ENCODE measurements around the gene HNRNPL.
"Not testable (repeated sequence)": the region's sequence is repeated elsewhere in the genome, so short reads cannot be mapped to it uniquely, and the experiment has no call there.

HNRNPL gene

GRCh38 chr19:38861368-38861767 lies 11.6 kb upstream of the HNRNPL start:
- TF ChIP-seq EZH2 (IDR thresholded peaks at IDR 0.05; ENCODE audit: borderline replicate concordance, low read depth, low read length, severe bottlenecking) (no peak), CTCF (IDR thresholded peaks at IDR 0.05; ENCODE audit: borderline replicate concordance, extremely low read depth, low read length, poor library complexity, severe bottlenecking) (no peak)
- DNase-seq, result no peak

DNA sequence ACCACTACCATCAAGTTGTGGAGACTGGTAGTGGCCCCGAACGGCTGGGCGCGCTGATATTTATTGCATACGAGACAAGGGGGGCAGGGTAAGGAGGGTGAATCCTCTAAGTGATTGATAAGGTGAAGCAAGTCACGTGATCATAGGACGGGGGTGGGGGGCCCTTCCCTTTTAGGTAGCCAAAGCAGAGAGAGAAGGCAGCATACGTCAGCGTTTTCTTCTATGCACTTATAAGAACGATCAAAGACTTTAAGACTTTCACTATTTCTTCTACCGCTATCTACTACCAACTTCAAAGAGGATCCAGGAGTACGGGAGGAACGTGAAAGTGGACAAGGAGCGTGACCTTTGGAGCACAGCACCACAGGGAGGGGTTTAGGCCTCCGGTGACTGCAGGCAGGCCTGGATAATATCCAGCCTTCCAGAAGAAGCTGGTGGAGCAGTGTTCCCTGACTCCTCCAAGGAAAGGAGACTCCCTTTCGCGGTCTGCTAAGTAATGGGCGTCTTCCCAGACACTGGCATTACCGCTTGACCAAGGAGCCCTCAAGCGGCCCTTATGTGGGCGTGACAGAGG lies 9.9 kb upstream of the HNRNPL start:
- ATAC-seq (ENCODE audit: insufficient read depth, low read depth); H3K4me1 ChIP-seq (ENCODE audit: insufficient read depth, low read length); H3K36me3 ChIP-seq (ENCODE audit: insufficient read depth, low read length); H3K9me3 ChIP-seq (ENCODE audit: insufficient read depth, low read length, severe bottlenecking); H3K79me2 ChIP-seq (ENCODE audit: insufficient read depth, low read length); H3K4me3 ChIP-seq (ENCODE audit: low read depth in 1 of 2, low read length in 2 of 2); DNase-seq; H3K9ac ChIP-seq (ENCODE audit: low read depth, low read length); H4K20me1 ChIP-seq (ENCODE audit: insufficient read depth, low read length); H2AFZ ChIP-seq (ENCODE audit: low read depth, low read length); H3K27ac ChIP-seq (ENCODE audit: low read length); H3K27me3 ChIP-seq (ENCODE audit: insufficient read depth, low read length, poor library complexity); H3K4me2 ChIP-seq (ENCODE audit: insufficient read depth, low read length): not testable (repeated sequence)

More at GRCh38 chr19:38861368-38861767, 11.6 kb upstream of the HNRNPL start:
- Histone ChIP-seq H3K36me3 (ENCODE audit: insufficient read depth, low read length) (no peaks in the 10 kb centered on the region), H3K79me2 (ENCODE audit: insufficient read depth, low read length) (no peaks in the 10 kb centered on the region), H3K9me3 (ENCODE audit: insufficient read depth, low read length, severe bottlenecking) (no peaks in the 10 kb centered on the region), H3K4me3 (ENCODE audit: low read depth in 1 of 2, low read length in 2 of 2) (no peak overlapping the region), H3K27ac (ENCODE audit: low read length) (no peak overlapping the region), H3K9ac (ENCODE audit: low read depth, low read length) (no peak overlapping the region), H2AFZ (ENCODE audit: low read depth, low read length) (no peak overlapping the region), H3K27me3 (ENCODE audit: insufficient read depth, low read length, poor library complexity) (no peaks in the 10 kb centered on the region), H3K4me2 (ENCODE audit: insufficient read depth, low read length) (no peak overlapping the region), H3K4me1 (ENCODE audit: insufficient read depth, low read length) (no peaks in the 10 kb centered on the region), H4K20me1 (ENCODE audit: insufficient read depth, low read length) (no peaks in the 10 kb centered on the region)
- no peak for ATAC-seq (ENCODE audit: insufficient read depth, low read depth)

- Histone ChIP-seq H4K20me1 (ENCODE audit: insufficient read depth, low read length) (no peaks in the 10 kb centered on the region), H3K4me2 (ENCODE audit: insufficient read depth, low read length) (no peak overlapping the region), H3K9ac (ENCODE audit: low read depth, low read length) (no peak overlapping the region), H3K4me1 (ENCODE audit: insufficient read depth, low read length) (peaks cover 9% of the 10 kb centered on the region), H3K27ac (ENCODE audit: low read length) (no peak overlapping the region), H3K79me2 (ENCODE audit: insufficient read depth, low read length) (no peaks in the 10 kb centered on the region; the same call in 1 of the 2 replicates), H3K9me3 (ENCODE audit: insufficient read depth, low read length, severe bottlenecking) (no peaks in the 10 kb centered on the region), H3K4me3 (ENCODE audit: low read depth in 1 of 2, low read length in 2 of 2) (no peak overlapping the region), H2AFZ (ENCODE audit: low read depth, low read length) (no peak overlapping the region), H3K36me3 (ENCODE audit: insufficient read depth, low read length) (no peaks in the 10 kb centered on the region), H3K27me3 (ENCODE audit: insufficient read depth, low read length, poor library complexity) (no peaks in the 10 kb centered on the region)
- ATAC-seq (ENCODE audit: insufficient read depth, low read depth) (no peak), DNase-seq (no peak)
- no peak for TF ChIP-seq CTCF (IDR thresholded peaks at IDR 0.05; ENCODE audit: borderline replicate concordance, extremely low read depth, low read length, poor library complexity, severe bottlenecking)
- TF ChIP-seq EZH2 (IDR thresholded peaks at IDR 0.05; ENCODE audit: borderline replicate concordance, low read depth, low read length, severe bottlenecking), result no peak
Observed at GRCh38 chr19:38856813-38857212, 7.0 kb upstream of the HNRNPL start.

DNA sequence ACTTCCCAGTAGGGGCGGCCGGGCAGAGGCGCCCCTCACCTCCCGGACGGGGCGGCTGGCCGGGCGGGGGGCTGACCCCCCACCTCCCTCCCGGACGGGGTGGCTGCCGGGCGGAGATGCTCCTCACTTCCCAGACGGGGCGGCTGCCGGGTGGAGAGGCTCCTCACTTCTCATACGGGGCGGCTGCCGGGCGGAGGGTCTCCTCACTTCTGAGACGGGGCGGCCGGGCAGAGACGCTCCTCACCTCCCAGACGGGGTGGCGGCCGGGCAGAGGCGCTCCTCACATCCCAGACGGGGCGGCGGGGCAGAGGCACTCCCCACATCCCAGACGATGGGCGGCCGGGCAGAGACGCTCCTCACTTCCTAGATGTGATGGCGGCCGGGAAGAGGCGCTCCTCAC lies 6.0 kb upstream of the HNRNPL start:
- not testable (repeated sequence) for H3K9ac ChIP-seq (ENCODE audit: low read depth, low read length); H3K36me3 ChIP-seq (ENCODE audit: insufficient read depth, low read length); H3K9me3 ChIP-seq (ENCODE audit: insufficient read depth, low read length, severe bottlenecking); H3K4me2 ChIP-seq (ENCODE audit: insufficient read depth, low read length); DNase-seq; H3K27ac ChIP-seq (ENCODE audit: low read length); H2AFZ ChIP-seq (ENCODE audit: low read depth, low read length); ATAC-seq (ENCODE audit: insufficient read depth, low read depth); H4K20me1 ChIP-seq (ENCODE audit: insufficient read depth, low read length); H3K4me3 ChIP-seq (ENCODE audit: low read depth in 1 of 2, low read length in 2 of 2); H3K27me3 ChIP-seq (ENCODE audit: insufficient read depth, low read length, poor library complexity); H3K79me2 ChIP-seq (ENCODE audit: insufficient read depth, low read length)
- peaks cover 19% of the 10 kb centered on the region for H3K4me1 ChIP-seq (ENCODE audit: insufficient read depth, low read length)

DNA sequence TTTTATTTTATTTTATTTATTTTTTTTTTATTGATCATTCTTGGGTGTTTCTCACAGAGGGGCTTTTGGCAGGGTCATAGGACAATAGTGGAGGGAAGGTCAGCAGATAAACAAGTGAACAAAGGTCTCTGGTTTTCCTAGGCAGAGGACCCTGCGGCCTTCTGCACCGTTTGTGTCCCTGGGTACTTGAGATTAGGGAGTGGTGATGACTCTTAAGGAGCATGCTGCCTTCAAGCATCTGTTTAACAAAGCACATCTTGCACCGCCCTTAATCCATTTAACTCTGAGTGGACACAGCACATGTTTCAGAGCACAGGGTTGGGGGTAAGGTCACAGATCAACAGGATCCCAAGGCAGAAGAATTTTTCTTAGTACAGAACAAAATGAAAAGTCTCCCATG lies 5.2 kb upstream of the HNRNPL start:
- DNase-seq; H3K27me3 ChIP-seq (ENCODE audit: insufficient read depth, low read length, poor library complexity); H3K4me3 ChIP-seq (ENCODE audit: low read depth in 1 of 2, low read length in 2 of 2); H4K20me1 ChIP-seq (ENCODE audit: insufficient read depth, low read length); H3K79me2 ChIP-seq (ENCODE audit: insufficient read depth, low read length); H2AFZ ChIP-seq (ENCODE audit: low read depth, low read length); H3K36me3 ChIP-seq (ENCODE audit: insufficient read depth, low read length); H3K9me3 ChIP-seq (ENCODE audit: insufficient read depth, low read length, severe bottlenecking); ATAC-seq (ENCODE audit: insufficient read depth, low read depth); H3K9ac ChIP-seq (ENCODE audit: low read depth, low read length); H3K4me2 ChIP-seq (ENCODE audit: insufficient read depth, low read length); H3K27ac ChIP-seq (ENCODE audit: low read length): not testable (repeated sequence)
- H3K4me1 ChIP-seq (ENCODE audit: insufficient read depth, low read length), result peaks cover 19% of the 10 kb centered on the region

Measured in DND-41 (cell line).